Esophagus squamous epithelium (tissue), 4 donors: ENCODE data around the gene NELL1.

Experiments used
- POLR2A ChIP-seq, 4 donors: fragments of 450-650 bp; IDR thresholded peaks; one replicate each; pipeline ENCODE4 v1.6.1; 2017; ENCODE audit warnings: antibody characterized with exemption in 4 of 4, mild to moderate bottlenecking in 4 of 4, moderate library complexity in 3 of 4
- TF ChIP-seq, protein P1 (sequence below), 6 experiments: fragments of 450-650 bp in 4 of 6; fragments of 200-600 bp in 2 of 6; sonication (generic) in 2 of 6; IDR thresholded peaks; one replicate each; pipeline ENCODE4 v1.5.1; 2016 to 2019; ENCODE audit warnings: antibody characterized with exemption in 6 of 6, mild to moderate bottlenecking in 4 of 6, moderate library complexity in 4 of 6

DNA sequence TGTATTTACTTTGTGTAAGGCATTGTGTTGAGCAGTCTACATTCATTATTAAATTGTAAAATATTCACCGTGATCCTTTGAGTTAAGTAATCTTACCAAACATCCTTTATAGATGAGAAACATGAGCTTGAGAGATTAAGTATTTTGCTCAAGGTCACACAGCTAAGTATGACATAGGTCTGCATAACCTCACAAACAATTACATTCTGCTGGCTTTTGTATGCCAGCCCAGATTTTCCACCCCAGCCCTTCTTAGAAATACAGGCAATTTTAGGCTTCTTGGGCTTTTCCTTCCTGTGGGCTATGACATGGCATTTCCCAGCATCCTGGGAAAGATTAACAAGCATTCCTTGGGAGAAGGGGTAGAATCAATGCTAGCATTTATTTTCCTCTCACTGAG, 357.3 kb downstream of the NELL1 start:
- TF ChIP-seq, protein P1, sequence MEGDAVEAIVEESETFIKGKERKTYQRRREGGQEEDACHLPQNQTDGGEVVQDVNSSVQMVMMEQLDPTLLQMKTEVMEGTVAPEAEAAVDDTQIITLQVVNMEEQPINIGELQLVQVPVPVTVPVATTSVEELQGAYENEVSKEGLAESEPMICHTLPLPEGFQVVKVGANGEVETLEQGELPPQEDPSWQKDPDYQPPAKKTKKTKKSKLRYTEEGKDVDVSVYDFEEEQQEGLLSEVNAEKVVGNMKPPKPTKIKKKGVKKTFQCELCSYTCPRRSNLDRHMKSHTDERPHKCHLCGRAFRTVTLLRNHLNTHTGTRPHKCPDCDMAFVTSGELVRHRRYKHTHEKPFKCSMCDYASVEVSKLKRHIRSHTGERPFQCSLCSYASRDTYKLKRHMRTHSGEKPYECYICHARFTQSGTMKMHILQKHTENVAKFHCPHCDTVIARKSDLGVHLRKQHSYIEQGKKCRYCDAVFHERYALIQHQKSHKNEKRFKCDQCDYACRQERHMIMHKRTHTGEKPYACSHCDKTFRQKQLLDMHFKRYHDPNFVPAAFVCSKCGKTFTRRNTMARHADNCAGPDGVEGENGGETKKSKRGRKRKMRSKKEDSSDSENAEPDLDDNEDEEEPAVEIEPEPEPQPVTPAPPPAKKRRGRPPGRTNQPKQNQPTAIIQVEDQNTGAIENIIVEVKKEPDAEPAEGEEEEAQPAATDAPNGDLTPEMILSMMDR (IDR thresholded peaks at IDR 0.05), result no peak
- no peak for TF ChIP-seq POLR2A (IDR thresholded peaks at IDR 0.05)
